Endothelial cell of umbilical vein (primary cell): Measurements from ENCODE around the gene RANBP1.

Experiments
- GATA2 ChIP-seq: IDR thresholded peaks from 2 replicates; pipeline ENCODE4 v1.7.0; 2011; ENCODE audit warnings: low read depth, mild to moderate bottlenecking, moderate library complexity, mixed read lengths, low read length; ENCODE audit not compliant: insufficient read length, insufficient read depth
- TF ChIP-seq, protein P1 (sequence below), 2 donors: IDR thresholded peaks; 1 replicate in 1 of 2; 2 replicates in 1 of 2; pipeline ENCODE4 v1.5.1; 2011; ENCODE audit warnings: low read length in 2 of 2, mild to moderate bottlenecking in 2 of 2, moderate library complexity in 2 of 2, control low read depth in 1 of 2, inconsistent platforms in 1 of 2, low read depth in 1 of 2; ENCODE audit not compliant: insufficient read depth in 1 of 2; ENCODE audit errors: extremely low read depth in 1 of 2

DNA sequence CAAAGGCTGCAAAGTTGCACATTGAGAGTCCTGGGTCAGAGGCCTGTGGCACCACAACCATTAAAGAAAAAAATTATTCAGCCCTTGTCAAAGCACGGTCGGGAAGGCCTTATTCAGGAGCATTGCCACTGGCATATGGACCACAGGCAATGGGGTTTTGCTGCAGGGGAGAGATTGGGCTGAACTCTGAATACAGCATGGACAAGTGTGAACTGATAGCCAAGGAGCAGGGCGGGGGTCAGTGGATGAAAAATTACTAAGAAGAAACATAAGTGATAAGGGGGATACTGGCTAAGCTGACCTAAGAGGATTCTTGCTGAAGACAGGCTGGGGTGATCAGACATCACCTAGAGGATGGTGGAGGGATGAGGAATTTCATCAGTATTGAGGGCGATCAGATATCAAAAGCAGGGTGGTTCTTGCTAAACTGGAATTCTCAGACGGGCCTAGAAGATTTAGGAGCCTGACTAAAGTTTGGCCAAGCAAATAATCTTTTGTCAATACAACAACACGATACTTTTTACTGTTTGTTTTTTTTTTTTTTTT, 39.2 kb upstream of the RANBP1 start:
- TF ChIP-seq, protein P1, sequence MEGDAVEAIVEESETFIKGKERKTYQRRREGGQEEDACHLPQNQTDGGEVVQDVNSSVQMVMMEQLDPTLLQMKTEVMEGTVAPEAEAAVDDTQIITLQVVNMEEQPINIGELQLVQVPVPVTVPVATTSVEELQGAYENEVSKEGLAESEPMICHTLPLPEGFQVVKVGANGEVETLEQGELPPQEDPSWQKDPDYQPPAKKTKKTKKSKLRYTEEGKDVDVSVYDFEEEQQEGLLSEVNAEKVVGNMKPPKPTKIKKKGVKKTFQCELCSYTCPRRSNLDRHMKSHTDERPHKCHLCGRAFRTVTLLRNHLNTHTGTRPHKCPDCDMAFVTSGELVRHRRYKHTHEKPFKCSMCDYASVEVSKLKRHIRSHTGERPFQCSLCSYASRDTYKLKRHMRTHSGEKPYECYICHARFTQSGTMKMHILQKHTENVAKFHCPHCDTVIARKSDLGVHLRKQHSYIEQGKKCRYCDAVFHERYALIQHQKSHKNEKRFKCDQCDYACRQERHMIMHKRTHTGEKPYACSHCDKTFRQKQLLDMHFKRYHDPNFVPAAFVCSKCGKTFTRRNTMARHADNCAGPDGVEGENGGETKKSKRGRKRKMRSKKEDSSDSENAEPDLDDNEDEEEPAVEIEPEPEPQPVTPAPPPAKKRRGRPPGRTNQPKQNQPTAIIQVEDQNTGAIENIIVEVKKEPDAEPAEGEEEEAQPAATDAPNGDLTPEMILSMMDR (IDR thresholded peaks at IDR 0.05; ENCODE audit: extremely low read depth in 1 of 2, insufficient read depth in 1 of 2, low read depth in 1 of 2, low read length in 2 of 2): no peak
- no peak for TF ChIP-seq GATA2
